Activated CD8-positive, alpha-beta memory T cell treated with anti-CD3 and anti-CD28 coated beads for 4 hours (primary cell): ENCODE results near the gene NUP210L.

ENCODE experiments used
- DNase-seq, 2 donors: peaks; one replicate each; pipeline ENCODE4 v3.0.0-alpha.2; 2020; ENCODE audit warnings: low read depth in 2 of 2

NUP210L gene

GRCh38 chr1:154154534-154155191 is at the start of gene NUP210L:
Gene NUP210L, minus strand, starts transcription at chr1:154155073.
- no peak for DNase-seq

GRCh38 chr1:154199563-154199879 is 44.6 kb upstream of the NUP210L start:
- no peak for DNase-seq

- no peak for DNase-seq
Observed at GRCh38 chr1:154198756-154199562, 44.1 kb upstream of the NUP210L start.

- no peak for DNase-seq
Observed at GRCh38 chr1:154193821-154194220, 38.9 kb upstream of the NUP210L start.

GRCh38 chr1:154192476-154192875 is 37.6 kb upstream of the NUP210L start:
- DNase-seq: no peak

GRCh38 chr1:154191990-154192461 is 37.2 kb upstream of the NUP210L start, which contains the start of gene TPM3:
Gene TPM3, minus strand, starts transcription at chr1:154192100. Its CDS starts 82 bp downstream, at chr1:154192018.
- DNase-seq: no peak

GRCh38 chr1:154190550-154190949 is 35.7 kb upstream of the NUP210L start:
- DNase-seq: no peak

- no peak for DNase-seq
Observed at GRCh38 chr1:154186852-154187501, 32.1 kb upstream of the NUP210L start.

- DNase-seq: peak; percentile 29 to 33
Observed at GRCh38 chr1:154186177-154186576, 31.3 kb upstream of the NUP210L start.

GRCh38 chr1:154183046-154183915 is 28.4 kb upstream of the NUP210L start:
- peak; percentile 83 to 89 for DNase-seq

- peak; percentile 42 to 44 for DNase-seq
Observed at GRCh38 chr1:154182344-154183045, 27.6 kb upstream of the NUP210L start.

- no peak for DNase-seq
Observed at GRCh38 chr1:154181944-154182343, 27.1 kb upstream of the NUP210L start.

- no peak for DNase-seq
Observed at GRCh38 chr1:154179946-154180687, 25.2 kb upstream of the NUP210L start.

GRCh38 chr1:154178911-154179811 is 24.3 kb upstream of the NUP210L start:
- DNase-seq: no peak

- no peak for DNase-seq
Observed at GRCh38 chr1:154178013-154178412, 23.1 kb upstream of the NUP210L start.

- DNase-seq: no peak
Observed at GRCh38 chr1:154176337-154176736, 21.5 kb upstream of the NUP210L start.

GRCh38 chr1:154174654-154175053 is 19.8 kb upstream of the NUP210L start:
- no peak for DNase-seq

- no peak for DNase-seq
Observed at GRCh38 chr1:154171880-154172279, 17.0 kb upstream of the NUP210L start.

- no peak for DNase-seq
Observed at GRCh38 chr1:154171223-154171583, 16.3 kb upstream of the NUP210L start.
